Astrocyte (in vitro differentiated cells and primary cell): Measurements from ENCODE around the gene JPH3. TPM values are rescaled to one million over a fixed set of nuclear protein-coding genes. Genes with fewer than 3 reads are reported as not detected.

ENCODE experiments used
- DNase-seq: peaks from one replicate; pipeline ENCODE4 v3.0.0-alpha.2; 2010; ENCODE audit warnings: low read depth
- FAIRE-seq: peaks from 2 replicates; lab custom pipeline; 2011; peaks lifted over from hg19 to GRCh38; lab: Jason Lieb, UNC
- H2AFZ ChIP-seq: 2 replicates; pipeline ENCODE4 v1.6.0; 2012; ENCODE audit warnings: low read depth, low read length, inconsistent platforms
- H3K27ac ChIP-seq: 2 replicates; pipeline ENCODE4 v1.5.1; 2011; ENCODE audit warnings: low read depth, low read length, inconsistent platforms
- H3K27me3 ChIP-seq: 2 replicates; pipeline ENCODE4 v1.6.0; 2011; ENCODE audit warnings: low read length, inconsistent platforms; ENCODE audit not compliant: insufficient read depth
- H3K36me3 ChIP-seq: 2 replicates; pipeline ENCODE4 v1.5.1; 2011; ENCODE audit warnings: low read length, inconsistent platforms; ENCODE audit not compliant: insufficient read depth
- H3K4me1 ChIP-seq: 2 replicates; pipeline ENCODE4 v1.5.1; 2011; ENCODE audit warnings: low read length, inconsistent platforms; ENCODE audit not compliant: insufficient read depth
- H3K4me2 ChIP-seq: 2 replicates; pipeline ENCODE4 v1.6.0; 2012; ENCODE audit warnings: low read length, inconsistent platforms
- H3K4me3 ChIP-seq: 2 replicates; pipeline ENCODE4 v1.5.1; 2011; ENCODE audit warnings: low read depth, mild to moderate bottlenecking, low read length, inconsistent platforms; ENCODE audit not compliant: insufficient read depth
- H3K79me2 ChIP-seq: 2 replicates; pipeline ENCODE4 v1.6.0; 2012; ENCODE audit warnings: mild to moderate bottlenecking, low read length, inconsistent platforms; ENCODE audit not compliant: insufficient read depth
- H3K9ac ChIP-seq: 2 replicates; pipeline ENCODE4 v1.6.0; 2012; ENCODE audit warnings: mild to moderate bottlenecking, low read length, inconsistent platforms
- H3K9me3 ChIP-seq: 2 replicates; pipeline ENCODE4 v1.5.1; 2012; ENCODE audit warnings: low read depth, mild to moderate bottlenecking, low read length, inconsistent platforms; ENCODE audit not compliant: insufficient read depth
- H4K20me1 ChIP-seq: 2 replicates; pipeline ENCODE4 v1.6.0; 2012; ENCODE audit warnings: low read length, inconsistent platforms; ENCODE audit not compliant: insufficient read depth
- H3K27ac Mint-ChIP-seq: one replicate; pipeline ENCODE4 v1.8.0; 2021; ENCODE audit warnings: mild to moderate bottlenecking, mixed read lengths; ENCODE audit not compliant: unreplicated experiment
- H3K27me3 Mint-ChIP-seq: one replicate; pipeline ENCODE4 v1.8.0; 2021; ENCODE audit warnings: low read depth, mixed read lengths; ENCODE audit not compliant: unreplicated experiment
- H3K36me3 Mint-ChIP-seq: one replicate; pipeline ENCODE4 v1.8.0; 2021; ENCODE audit warnings: low read depth, mixed read lengths; ENCODE audit not compliant: unreplicated experiment
- H3K4me1 Mint-ChIP-seq: one replicate; pipeline ENCODE4 v1.8.0; 2021; ENCODE audit warnings: low read depth, mixed read lengths; ENCODE audit not compliant: unreplicated experiment
- H3K4me3 Mint-ChIP-seq: one replicate; pipeline ENCODE4 v1.8.0; 2021; ENCODE audit warnings: mild to moderate bottlenecking, moderate library complexity, mixed read lengths; ENCODE audit not compliant: unreplicated experiment
- H3K9me3 Mint-ChIP-seq: one replicate; pipeline ENCODE4 v1.8.0; 2021; ENCODE audit warnings: mild to moderate bottlenecking, mixed read lengths; ENCODE audit not compliant: unreplicated experiment
- EZH2 ChIP-seq: IDR thresholded peaks from 2 replicates; pipeline ENCODE4 v1.6.1; 2012; ENCODE audit warnings: mild to moderate bottlenecking, low read length, inconsistent platforms; ENCODE audit not compliant: insufficient read depth
- total RNA-seq: library from RNA; stranded (reverse); gene quantifications from 2 replicates; pipeline ENCODE4 v1.2.1, GENCODE V29; 2021
- TF ChIP-seq, protein P1 (sequence below): IDR thresholded peaks from 2 replicates; pipeline ENCODE4 v1.5.1; 2011; ENCODE audit warnings: low read depth, mild to moderate bottlenecking, inconsistent platforms, low read length, moderate library complexity; ENCODE audit not compliant: insufficient read depth

Gene JPH3
- total RNA-seq, 1 donor from 2014 or later = 8.6 TPM

DNA sequence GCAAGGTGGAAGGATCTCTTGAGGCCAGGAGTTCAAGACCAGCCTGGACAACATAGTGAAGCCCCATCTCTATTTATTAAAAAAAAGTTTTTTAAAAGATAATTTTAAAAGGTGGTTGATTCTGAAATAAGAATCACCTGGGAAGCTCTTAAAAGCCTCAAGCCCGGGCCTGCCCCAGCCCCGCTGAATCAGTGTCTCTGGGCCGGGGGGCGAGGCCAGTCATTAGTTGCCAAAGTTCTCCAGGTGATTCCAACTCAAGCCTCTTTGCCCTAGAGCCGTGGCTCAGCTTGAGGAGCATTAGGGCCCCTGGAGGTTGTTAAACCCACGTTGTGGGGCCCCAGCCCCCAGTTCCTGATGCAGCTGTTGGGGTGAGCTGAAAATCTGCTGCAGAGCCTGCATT is 24.6 kb downstream of the JPH3 start:
- Mint-ChIP-seq H3K4me3 (no peak overlapping the region), H3K4me1 (no peaks in the 10 kb centered on the region), H3K27me3 (peaks cover 9% of the 10 kb centered on the region), H3K27ac (no peak overlapping the region), H3K36me3 (peaks cover 3% of the 10 kb centered on the region), H3K9me3 (peaks cover 13% of the 10 kb centered on the region)
- Histone ChIP-seq H3K36me3 (no peaks in the 10 kb centered on the region), H3K4me1 (no peaks in the 10 kb centered on the region), H3K4me2 (no peak overlapping the region), H2AFZ (no peak overlapping the region), H3K27ac (no peak overlapping the region), H3K9ac (no peak overlapping the region), H3K4me3 (no peak overlapping the region), H4K20me1 (no peaks in the 10 kb centered on the region), H3K79me2 (no peaks in the 10 kb centered on the region), H3K27me3 (peaks cover 15% of the 10 kb centered on the region), H3K9me3 (peaks cover 12% of the 10 kb centered on the region)
- TF ChIP-seq, protein P1, sequence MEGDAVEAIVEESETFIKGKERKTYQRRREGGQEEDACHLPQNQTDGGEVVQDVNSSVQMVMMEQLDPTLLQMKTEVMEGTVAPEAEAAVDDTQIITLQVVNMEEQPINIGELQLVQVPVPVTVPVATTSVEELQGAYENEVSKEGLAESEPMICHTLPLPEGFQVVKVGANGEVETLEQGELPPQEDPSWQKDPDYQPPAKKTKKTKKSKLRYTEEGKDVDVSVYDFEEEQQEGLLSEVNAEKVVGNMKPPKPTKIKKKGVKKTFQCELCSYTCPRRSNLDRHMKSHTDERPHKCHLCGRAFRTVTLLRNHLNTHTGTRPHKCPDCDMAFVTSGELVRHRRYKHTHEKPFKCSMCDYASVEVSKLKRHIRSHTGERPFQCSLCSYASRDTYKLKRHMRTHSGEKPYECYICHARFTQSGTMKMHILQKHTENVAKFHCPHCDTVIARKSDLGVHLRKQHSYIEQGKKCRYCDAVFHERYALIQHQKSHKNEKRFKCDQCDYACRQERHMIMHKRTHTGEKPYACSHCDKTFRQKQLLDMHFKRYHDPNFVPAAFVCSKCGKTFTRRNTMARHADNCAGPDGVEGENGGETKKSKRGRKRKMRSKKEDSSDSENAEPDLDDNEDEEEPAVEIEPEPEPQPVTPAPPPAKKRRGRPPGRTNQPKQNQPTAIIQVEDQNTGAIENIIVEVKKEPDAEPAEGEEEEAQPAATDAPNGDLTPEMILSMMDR = no peak
- no peak for TF ChIP-seq EZH2
- no peak for FAIRE-seq
- DNase-seq = no peak

DNA sequence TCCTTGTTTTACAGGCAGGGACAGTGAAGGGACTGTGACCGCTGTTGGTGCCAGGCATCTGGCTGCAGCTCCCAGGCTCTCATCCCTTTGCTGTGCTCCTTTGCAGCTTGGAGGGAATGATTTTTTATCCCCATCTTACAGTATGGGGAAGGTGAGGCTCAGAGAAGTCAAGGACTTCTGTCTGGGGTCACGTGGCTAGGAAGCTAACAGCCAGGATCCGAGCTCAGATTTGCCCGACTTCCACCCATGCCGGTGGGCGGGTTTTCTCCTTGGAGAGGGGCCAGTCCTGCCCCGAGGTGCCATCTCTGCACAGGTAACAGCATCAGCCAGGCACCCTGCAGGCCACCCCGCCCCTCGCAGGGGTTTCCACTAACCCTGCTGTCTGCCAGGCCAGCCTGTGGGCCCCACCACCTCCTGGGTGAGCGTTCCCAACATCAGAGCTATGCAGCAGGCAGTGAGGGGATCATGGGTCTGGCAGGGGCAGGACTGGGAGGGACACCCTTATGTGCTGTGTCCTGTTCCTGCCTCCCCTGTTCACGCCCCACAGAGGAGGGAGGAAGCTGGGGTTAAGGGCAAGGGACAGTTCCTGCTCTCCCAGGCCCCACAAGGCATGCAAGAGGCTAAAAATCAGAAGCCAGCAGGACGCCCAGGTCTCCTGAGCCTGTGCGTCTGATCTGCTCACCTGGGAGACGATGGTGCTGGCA is 25.4 kb downstream of the JPH3 start:
- Mint-ChIP-seq H3K27ac (no peak overlapping the region), H3K4me1 (no peaks in the 10 kb centered on the region)

More for the DNA sequence above, 25.4 kb downstream of the JPH3 start:
- H3K4me1 ChIP-seq = no peaks in the 10 kb centered on the region
- H3K27ac ChIP-seq = no peak overlapping the region
- no peaks in the 10 kb centered on the region for H3K79me2 ChIP-seq
- DNase-seq (no peak), FAIRE-seq (no peak)
- Mint-ChIP-seq H3K9me3 (peaks cover 13% of the 10 kb centered on the region), H3K36me3 (peaks cover 3% of the 10 kb centered on the region), H3K27me3 (peaks cover 5% of the 10 kb centered on the region), H3K4me3 (no peak overlapping the region)
- H3K4me3 ChIP-seq = no peak overlapping the region
- no peak overlapping the region for H2AFZ ChIP-seq
- H3K36me3 ChIP-seq = no peaks in the 10 kb centered on the region
- peaks cover 15% of the 10 kb centered on the region for H3K27me3 ChIP-seq
- TF ChIP-seq, protein P1 = no peak
- no peak for TF ChIP-seq EZH2
- no peak overlapping the region for H3K4me2 ChIP-seq
- H3K9ac ChIP-seq = no peak overlapping the region
- H3K9me3 ChIP-seq = peaks cover 12% of the 10 kb centered on the region
- no peaks in the 10 kb centered on the region for H4K20me1 ChIP-seq
